MM.1S (cell line): Measurements from ENCODE around the gene SPECC1.
"Not testable (repeated sequence)": the region's sequence is repeated elsewhere in the genome, so short reads cannot be mapped to it uniquely, and the experiment has no call there.

Source experiments
- DNase-seq: peaks from one replicate; pipeline ENCODE4 v3.0.0-alpha.2; 2015
- H2AFZ ChIP-seq: fragments of 300-600 bp; sonication (generic); 2 replicates; pipeline ENCODE4 v1.6.0; 2016; ENCODE audit warnings: antibody characterized with exemption, low read length
- H3F3A ChIP-seq: fragments of 300-600 bp; sonication (generic); 2 replicates; pipeline ENCODE4 v1.6.1; 2016; ENCODE audit warnings: mild to moderate bottlenecking, antibody characterized with exemption, low read length, moderate library complexity, mixed read lengths; ENCODE audit not compliant: insufficient read depth
- H3K27ac ChIP-seq: fragments of 300-600 bp; sonication (generic); 2 replicates; pipeline ENCODE4 v1.5.1; 2016; ENCODE audit warnings: mild to moderate bottlenecking, low read length
- H3K27me3 ChIP-seq: fragments of 300-600 bp; sonication (generic); replicated peaks from 2 replicates; pipeline ENCODE4 v1.6.0; 2016; ENCODE audit warnings: low read length; ENCODE audit not compliant: insufficient read depth
- H3K36me3 ChIP-seq: fragments of 300-600 bp; sonication (generic); replicated peaks from 2 replicates; pipeline ENCODE4 v1.6.1; 2016; ENCODE audit warnings: mild to moderate bottlenecking, low read length, mixed read lengths; ENCODE audit not compliant: insufficient read depth
- H3K4me1 ChIP-seq: fragments of 300-600 bp; sonication (generic); 2 replicates; pipeline ENCODE4 v1.6.1; 2016; ENCODE audit warnings: low read length, mixed read lengths
- H3K4me2 ChIP-seq: fragments of 300-600 bp; sonication (generic); 2 replicates; pipeline ENCODE4 v1.6.0; 2016; ENCODE audit warnings: low read depth, low read length
- H3K4me3 ChIP-seq: fragments of 300-600 bp; sonication (generic); 2 replicates; pipeline ENCODE4 v1.5.1; 2016; ENCODE audit warnings: low read length, mixed read lengths
- H3K79me2 ChIP-seq: fragments of 300-600 bp; sonication (generic); 2 replicates; pipeline ENCODE4 v1.6.1; 2016; ENCODE audit warnings: mixed run types, low read length, mixed read lengths
- H3K9ac ChIP-seq: fragments of 300-600 bp; sonication (generic); 2 replicates; pipeline ENCODE4 v1.6.1; 2016; ENCODE audit warnings: low read length, mixed read lengths
- H3K9me2 ChIP-seq: fragments of 300-600 bp; sonication (generic); replicated peaks from 2 replicates; pipeline ENCODE4 v1.6.1; 2016; ENCODE audit warnings: mild to moderate bottlenecking, low read length, mixed read lengths; ENCODE audit not compliant: insufficient read depth
- H3K9me3 ChIP-seq: fragments of 300-600 bp; sonication (generic); replicated peaks from 2 replicates; pipeline ENCODE4 v1.6.1; 2016; ENCODE audit warnings: mild to moderate bottlenecking, low read length, mixed read lengths; ENCODE audit not compliant: insufficient read depth
- H4K20me1 ChIP-seq: fragments of 300-600 bp; sonication (generic); 2 replicates; pipeline ENCODE4 v1.6.1; 2016; ENCODE audit warnings: mild to moderate bottlenecking, low read length, moderate library complexity, mixed read lengths; ENCODE audit not compliant: insufficient read depth
- EZH2 ChIP-seq: fragments of 300-600 bp; sonication (generic); optimal IDR thresholded peaks from 2 replicates; pipeline ENCODE3; 2017; ENCODE audit warnings: low read depth, mild to moderate bottlenecking, antibody characterized with exemption, low read length, mixed read lengths
- EZH2phosphoT487 ChIP-seq: fragments of 300-600 bp; sonication (generic); IDR thresholded peaks from 2 replicates; pipeline ENCODE4 v1.6.1; 2018; ENCODE audit warnings: antibody characterized with exemption, low read length
- TF ChIP-seq, protein P1 (sequence below): fragments of 300-600 bp; sonication (generic); IDR thresholded peaks from 2 replicates; pipeline ENCODE4 v1.5.1; 2016; ENCODE audit warnings: antibody characterized with exemption, low read length, mixed read lengths

SPECC1 gene

DNA sequence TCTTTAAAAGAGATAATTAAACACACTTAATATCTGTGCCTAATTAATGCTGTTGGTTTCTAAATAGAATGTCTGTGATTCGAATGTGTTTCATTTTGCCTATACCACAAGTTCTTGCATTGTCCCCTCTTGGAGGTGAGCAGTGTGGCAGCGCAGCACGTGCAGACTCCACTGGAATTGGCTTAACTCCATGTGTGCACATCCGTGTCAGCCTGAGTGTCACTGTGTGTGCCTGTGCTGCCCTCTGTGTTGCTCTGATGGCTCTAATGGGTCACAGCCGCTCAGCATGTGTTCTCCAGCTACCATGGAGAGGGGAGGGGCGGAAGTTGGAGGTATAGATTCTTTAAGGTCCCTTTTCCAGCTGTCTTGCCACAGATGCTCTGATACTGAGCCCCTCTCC, 226.6 kb downstream of the SPECC1 start:
- H3K36me3 ChIP-seq, result peaks cover 7% of the 10 kb centered on the region; the same call in 1 of the 2 replicates
- H3K4me2 ChIP-seq, result no peak overlapping the region
- no peaks in the 10 kb centered on the region for H3F3A ChIP-seq
- H3K9me2 ChIP-seq, result no peaks in the 10 kb centered on the region
- H3K27ac ChIP-seq, result no peak overlapping the region
- DNase-seq, result no peak
- TF ChIP-seq, protein P1, sequence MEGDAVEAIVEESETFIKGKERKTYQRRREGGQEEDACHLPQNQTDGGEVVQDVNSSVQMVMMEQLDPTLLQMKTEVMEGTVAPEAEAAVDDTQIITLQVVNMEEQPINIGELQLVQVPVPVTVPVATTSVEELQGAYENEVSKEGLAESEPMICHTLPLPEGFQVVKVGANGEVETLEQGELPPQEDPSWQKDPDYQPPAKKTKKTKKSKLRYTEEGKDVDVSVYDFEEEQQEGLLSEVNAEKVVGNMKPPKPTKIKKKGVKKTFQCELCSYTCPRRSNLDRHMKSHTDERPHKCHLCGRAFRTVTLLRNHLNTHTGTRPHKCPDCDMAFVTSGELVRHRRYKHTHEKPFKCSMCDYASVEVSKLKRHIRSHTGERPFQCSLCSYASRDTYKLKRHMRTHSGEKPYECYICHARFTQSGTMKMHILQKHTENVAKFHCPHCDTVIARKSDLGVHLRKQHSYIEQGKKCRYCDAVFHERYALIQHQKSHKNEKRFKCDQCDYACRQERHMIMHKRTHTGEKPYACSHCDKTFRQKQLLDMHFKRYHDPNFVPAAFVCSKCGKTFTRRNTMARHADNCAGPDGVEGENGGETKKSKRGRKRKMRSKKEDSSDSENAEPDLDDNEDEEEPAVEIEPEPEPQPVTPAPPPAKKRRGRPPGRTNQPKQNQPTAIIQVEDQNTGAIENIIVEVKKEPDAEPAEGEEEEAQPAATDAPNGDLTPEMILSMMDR, result no peak
- TF ChIP-seq EZH2 (no peak), EZH2phosphoT487 (no peak)
- H3K4me1 ChIP-seq, result no peaks in the 10 kb centered on the region
- H3K4me3 ChIP-seq, result no peak overlapping the region
- no peaks in the 10 kb centered on the region for H3K79me2 ChIP-seq
- no peaks in the 10 kb centered on the region for H3K27me3 ChIP-seq
- H3K9me3 ChIP-seq, result no peaks in the 10 kb centered on the region
- no peaks in the 10 kb centered on the region for H4K20me1 ChIP-seq
- H3K9ac ChIP-seq, result no peak overlapping the region
- H2AFZ ChIP-seq, result no peak overlapping the region

DNA sequence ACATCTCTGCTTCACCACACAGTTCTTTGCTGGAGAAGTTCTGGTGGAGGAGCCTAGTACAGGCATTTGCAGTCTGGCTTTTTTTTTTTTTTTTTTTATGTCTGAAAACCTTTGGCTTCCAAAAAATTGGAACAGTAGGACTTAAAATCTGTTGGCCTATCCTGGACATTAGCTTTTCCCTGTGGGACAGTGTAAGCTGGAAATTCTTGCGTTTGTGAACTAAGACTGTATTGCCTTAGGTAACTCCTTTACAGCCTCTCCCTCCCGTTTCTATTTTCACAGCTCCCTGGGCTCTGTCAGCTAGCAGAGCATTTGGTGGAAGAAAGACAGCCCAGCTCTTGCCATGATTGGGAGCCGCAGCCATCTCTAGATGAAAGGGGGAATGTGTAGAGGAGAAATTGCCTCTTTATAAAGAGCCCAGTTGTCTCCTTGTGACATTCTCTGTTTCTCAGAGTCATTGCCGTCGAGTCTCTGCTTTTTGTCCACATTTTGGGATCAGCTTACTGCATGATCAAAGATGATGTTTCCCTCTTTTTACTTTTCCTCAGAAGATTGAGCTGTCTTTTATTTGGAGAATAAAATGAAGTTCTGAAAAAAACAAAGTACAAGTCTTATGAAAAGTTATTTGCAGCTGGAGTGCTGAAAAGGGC, 227.5 kb downstream of the SPECC1 start:
- H3K9me2 ChIP-seq, result no peaks in the 10 kb centered on the region
- H3K27me3 ChIP-seq, result no peaks in the 10 kb centered on the region
- no peaks in the 10 kb centered on the region for H3K9me3 ChIP-seq
- H3K9ac ChIP-seq, result no peak overlapping the region
- H3K4me3 ChIP-seq, result no peak overlapping the region
- no peak for DNase-seq
- H4K20me1 ChIP-seq, result no peaks in the 10 kb centered on the region
- H3K27ac ChIP-seq, result no peak overlapping the region
- H2AFZ ChIP-seq, result no peak overlapping the region
- peaks cover 7% of the 10 kb centered on the region; the same call in 1 of the 2 replicates for H3K36me3 ChIP-seq
- no peaks in the 10 kb centered on the region for H3F3A ChIP-seq
- H3K79me2 ChIP-seq, result no peaks in the 10 kb centered on the region
- H3K4me2 ChIP-seq, result no peak overlapping the region
- TF ChIP-seq, protein P1, result no peak
- no peak for TF ChIP-seq EZH2phosphoT487
- no peak for TF ChIP-seq EZH2
- H3K4me1 ChIP-seq, result no peaks in the 10 kb centered on the region

DNA sequence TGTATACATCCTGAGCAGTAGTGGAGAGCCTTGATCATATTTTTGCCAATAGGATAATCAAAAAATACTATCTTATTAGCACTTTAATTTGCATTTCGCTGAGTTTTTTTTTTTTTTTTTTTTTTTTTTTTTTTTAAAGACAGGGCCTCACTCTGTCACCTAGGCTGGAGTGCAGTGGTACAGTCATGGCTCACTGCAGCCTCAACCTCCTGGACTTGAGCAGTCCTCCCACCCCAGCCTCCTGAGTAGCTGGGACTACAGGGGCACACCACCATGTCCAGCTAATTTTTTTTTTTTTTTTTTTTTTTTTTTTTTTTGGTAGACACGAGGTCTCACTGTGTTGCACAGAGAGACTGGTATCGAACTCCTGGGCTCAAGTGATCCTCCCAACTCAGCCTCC, 230.6 kb downstream of the SPECC1 start:
- not testable (repeated sequence) for H3K4me3 ChIP-seq, H2AFZ ChIP-seq, H3K79me2 ChIP-seq, H3K4me1 ChIP-seq, H3K9me2 ChIP-seq, H3K27me3 ChIP-seq, H3K36me3 ChIP-seq, H3K4me2 ChIP-seq, H4K20me1 ChIP-seq, H3K27ac ChIP-seq, H3K9me3 ChIP-seq, DNase-seq, H3K9ac ChIP-seq, H3F3A ChIP-seq

DNA sequence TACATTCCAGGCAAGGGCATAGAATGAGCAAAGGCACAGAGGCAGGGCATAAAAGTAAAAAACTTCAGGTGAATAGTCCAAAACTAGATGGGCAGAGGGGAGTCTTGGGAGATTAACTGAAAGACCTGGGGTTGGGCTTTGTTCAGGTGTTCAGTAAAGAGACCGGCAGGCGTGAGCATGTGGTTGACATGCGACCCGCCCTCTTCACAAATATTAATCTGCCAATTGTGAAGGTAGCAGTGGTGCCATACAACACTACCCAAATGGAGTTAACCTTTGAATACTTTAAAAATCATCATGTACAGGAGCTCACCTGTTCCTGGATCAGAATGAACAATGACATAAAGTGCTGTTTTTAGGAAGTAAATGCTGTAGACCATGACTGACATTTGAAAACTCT, 232.7 kb downstream of the SPECC1 start:
- Histone ChIP-seq H3K9ac (no peak overlapping the region), H3K36me3 (no peaks in the 10 kb centered on the region)

More for the DNA sequence above, 232.7 kb downstream of the SPECC1 start:
- Histone ChIP-seq H3K9me3 (no peaks in the 10 kb centered on the region), H3K9me2 (no peaks in the 10 kb centered on the region), H3K27ac (no peak overlapping the region), H3K4me3 (no peak overlapping the region), H2AFZ (no peak overlapping the region), H3F3A (no peaks in the 10 kb centered on the region), H3K4me2 (no peak overlapping the region), H3K27me3 (no peaks in the 10 kb centered on the region), H3K4me1 (no peaks in the 10 kb centered on the region; the same call in 1 of the 2 replicates), H3K79me2 (no peaks in the 10 kb centered on the region), H4K20me1 (no peaks in the 10 kb centered on the region)
- DNase-seq, result no peak
- TF ChIP-seq EZH2 (no peak), EZH2phosphoT487 (no peak)
- TF ChIP-seq, protein P1, result no peak
